T-helper 1 cell treated with Interleukin-12 subunit alpha and Interleukin-12 subunit beta and Interleukin-4 antibody, amounts not matched to agents 30 ng/mL and 1 ng/mL, for 36 hours (primary cell): Measurements from ENCODE around the gene TBC1D17. TPM values are rescaled to one million over a fixed set of nuclear protein-coding genes. Genes with fewer than 3 reads are reported as not detected.

Source experiments
- intact Hi-C: fragments of 100-400 bp; cut with micrococcal nuclease; formaldehyde crosslinking; loops from one replicate; pipeline ENCODE4 v1.15.1; 2024
- total RNA-seq: library from RNA; stranded (reverse); gene quantifications from 2 replicates; pipeline ENCODE4 v1.2.3, GENCODE V29; 2022

The TBC1D17 gene
- total RNA-seq, 1 donor from 2014 or later = 41.2 TPM

- intact Hi-C loops = loop anchor here (5.0 to 10.0 kb wide), 2 partner anchors 930 to 1383 kb away; no protein-coding TSS in a partner anchor
Observed at GRCh38 chr19:49875177-49875576, 2.3 kb upstream of the TBC1D17 start.

- intact Hi-C loops = loop anchor here (1.0 to 10.0 kb wide), 6 partner anchors 285 to 1384 kb away; partner anchors contain the start of genes NR1H2, PRR12, RPL18 and RPS11
Observed at GRCh38 chr19:49875857-49876421, 1.6 kb upstream of the TBC1D17 start.

- intact Hi-C loops = loop anchor here (1.0 to 10.0 kb wide), 21 partner anchors 7 to 1384 kb away; partner anchors contain the start of genes ALDH16A1, ATF5, FLT3LG and FUZ
Observed at GRCh38 chr19:49876422-49877019, 981 bp upstream of the TBC1D17 start.

- intact Hi-C loops = loop anchor here (1.0 to 10.0 kb wide), 19 partner anchors 9 to 1386 kb away; partner anchors contain the start of genes ALDH16A1, ATF5, FLT3LG and FUZ
Observed at GRCh38 chr19:49877879-49878743, 609 bp downstream of the TBC1D17 start.

GRCh38 chr19:49878744-49879070 lies 1.2 kb downstream of the TBC1D17 start:
- intact Hi-C loops = loop anchor here (5.0 to 10.0 kb wide), 2 partner anchors 926 to 1386 kb away; no protein-coding TSS in a partner anchor

- intact Hi-C loops = loop anchor here (5.0 to 10.0 kb wide), 2 partner anchors 925 to 1387 kb away; no protein-coding TSS in a partner anchor
Observed at GRCh38 chr19:49879243-49879963, 1.9 kb downstream of the TBC1D17 start.

GRCh38 chr19:49880162-49880869 lies 2.8 kb downstream of the TBC1D17 start:
- intact Hi-C loops = no loop called here

GRCh38 chr19:49881186-49881585 lies 3.7 kb downstream of the TBC1D17 start:
- intact Hi-C loops = no loop called here

GRCh38 chr19:49881672-49882394 lies 4.3 kb downstream of the TBC1D17 start:
- intact Hi-C loops = no loop called here

- intact Hi-C loops = no loop called here
Observed at GRCh38 chr19:49882643-49883042, 5.1 kb downstream of the TBC1D17 start.

- intact Hi-C loops = no loop called here
Observed at GRCh38 chr19:49883094-49883493, 5.6 kb downstream of the TBC1D17 start.

- intact Hi-C loops = no loop called here
Observed at GRCh38 chr19:49884109-49884508, 6.6 kb downstream of the TBC1D17 start.

GRCh38 chr19:49884760-49885159 lies 7.3 kb downstream of the TBC1D17 start:
- intact Hi-C loops = no loop called here

GRCh38 chr19:49887037-49887664 lies 9.6 kb downstream of the TBC1D17 start:
- intact Hi-C loops = no loop called here

- intact Hi-C loops = no loop called here
Observed at GRCh38 chr19:49887665-49888509, 10.4 kb downstream of the TBC1D17 start.

- intact Hi-C loops = no loop called here
Observed at GRCh38 chr19:49888510-49888824, 11.0 kb downstream of the TBC1D17 start.

GRCh38 chr19:49889038-49889686 lies 11.7 kb downstream of the TBC1D17 start:
- intact Hi-C loops = no loop called here
